Fibroblast of skin of left biceps (primary cell): ENCODE data around the gene FRMD4A.
"Not testable (repeated sequence)": the region's sequence is repeated elsewhere in the genome, so short reads cannot be mapped to it uniquely, and the experiment has no call there.

Experiments used
- DNase-seq, 2 experiments: peaks; one replicate each; pipeline ENCODE4 v3.0.0-alpha.2; 2013; ENCODE audit warnings: low read depth in 2 of 2

The FRMD4A gene

DNA sequence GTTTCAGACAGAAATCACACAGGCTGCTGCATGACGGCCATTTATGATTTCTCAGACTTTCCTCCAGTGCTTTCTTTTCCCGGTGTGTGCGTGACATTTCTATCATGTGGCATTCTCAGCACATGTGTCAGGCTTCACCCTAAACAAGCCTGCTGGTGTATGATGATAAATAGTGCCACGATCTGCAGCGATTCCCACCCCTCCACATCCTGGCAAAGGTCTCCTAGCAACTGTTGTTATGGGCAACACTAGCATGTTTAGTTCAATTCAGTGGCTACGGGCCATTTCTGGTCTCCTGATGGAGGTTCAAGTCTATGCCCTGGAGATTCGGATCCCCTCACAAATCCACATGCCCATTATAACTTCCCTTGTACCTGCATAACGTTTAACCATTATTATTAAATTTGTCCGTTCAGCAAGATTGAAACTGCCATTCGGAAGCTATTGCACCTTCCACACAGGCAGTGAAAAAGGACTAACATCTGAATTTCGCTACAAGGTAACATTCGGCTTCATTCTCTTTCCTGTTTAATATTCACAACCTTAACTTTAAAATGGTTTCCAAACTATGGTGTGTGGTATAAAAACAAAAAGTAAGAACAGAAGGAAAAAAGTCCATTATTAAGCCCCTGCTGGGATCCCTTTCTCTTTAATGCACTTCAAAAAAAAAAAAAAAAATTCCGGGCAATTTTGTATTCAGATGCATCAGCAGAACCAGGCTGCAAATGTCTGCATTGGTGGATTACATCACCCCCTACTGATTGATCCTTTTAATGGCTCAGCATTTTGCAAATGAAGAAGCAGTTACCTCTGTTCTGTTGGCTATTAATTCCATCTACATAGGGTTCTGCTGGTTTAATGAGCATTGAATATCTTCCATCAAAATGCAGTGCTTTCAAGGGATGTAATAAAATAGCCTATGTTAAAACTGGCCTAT, 90.2 kb downstream of the FRMD4A start:
- no peak for DNase-seq

DNA sequence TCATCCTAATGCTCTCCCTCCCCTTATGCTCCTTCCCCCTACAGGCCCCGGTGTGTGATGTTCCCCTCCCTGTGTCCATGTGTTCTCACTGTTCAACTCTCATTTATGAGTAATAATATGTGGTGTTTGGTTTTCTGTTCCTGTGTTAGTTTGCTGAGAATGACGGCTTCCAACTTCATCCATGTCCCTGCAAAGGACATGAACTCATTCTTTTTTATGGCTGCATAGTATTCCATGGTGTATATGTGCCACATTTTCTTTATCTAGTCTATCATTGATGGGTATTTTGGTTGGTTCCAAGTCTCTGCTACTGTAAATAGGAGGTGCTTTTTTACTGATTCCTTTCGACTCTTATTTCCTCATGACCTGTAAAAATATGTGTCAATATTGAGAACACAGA, 92.1 kb downstream of the FRMD4A start:
- not testable (repeated sequence) for DNase-seq

- DNase-seq = no peak
These were observed 94.4 kb downstream of the FRMD4A start for GRCh38 chr10:14236341-14236740.

GRCh38 chr10:14235566-14236195, 95.0 kb downstream of the FRMD4A start:
- DNase-seq = no peak

DNA sequence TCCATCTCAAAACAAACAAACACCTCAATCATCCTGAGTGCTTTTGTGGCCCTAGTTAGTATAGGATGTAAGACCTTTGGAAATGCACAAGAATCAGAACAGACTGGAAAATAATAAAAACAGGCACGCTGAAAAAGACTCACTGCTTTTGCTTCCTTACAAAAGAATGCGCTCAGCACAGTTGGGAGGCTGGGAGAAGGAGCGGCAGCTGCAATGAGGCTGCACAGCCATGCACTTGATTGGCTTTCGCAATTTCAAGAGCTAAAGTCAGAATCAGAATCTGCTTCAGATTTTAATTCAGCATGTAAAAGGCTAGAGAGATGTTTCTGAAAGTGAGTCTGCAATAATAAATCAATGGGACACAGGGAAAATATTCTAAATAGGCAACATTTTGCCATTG, 97.2 kb downstream of the FRMD4A start:
- no peak for DNase-seq

DNA sequence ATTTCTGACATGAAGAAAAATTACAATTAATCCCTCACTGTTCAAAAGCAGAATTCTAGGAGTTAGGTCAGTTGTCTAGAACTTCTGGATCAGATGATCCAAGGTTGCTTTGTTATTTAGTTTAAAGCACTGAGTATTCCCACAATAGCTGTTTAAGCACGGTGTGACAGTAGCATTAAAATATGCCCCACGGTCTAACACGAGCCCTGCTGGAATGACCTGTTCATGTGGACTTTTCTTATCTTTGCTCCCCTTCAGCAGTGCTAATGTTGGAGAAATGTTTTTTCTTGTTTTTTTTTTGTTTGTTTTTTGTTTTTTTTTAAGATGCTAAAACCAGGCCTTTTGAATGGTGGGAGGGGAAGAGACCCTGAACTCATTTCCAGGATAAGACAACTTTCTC, 101.9 kb downstream of the FRMD4A start:
- DNase-seq = not testable (repeated sequence)

GRCh38 chr10:14225379-14225778, 105.3 kb downstream of the FRMD4A start:
- no peak for DNase-seq

GRCh38 chr10:14220026-14220425, 110.7 kb downstream of the FRMD4A start:
- no peak for DNase-seq

- no peak for DNase-seq
These were observed 111.3 kb downstream of the FRMD4A start for GRCh38 chr10:14219411-14219810.

DNA sequence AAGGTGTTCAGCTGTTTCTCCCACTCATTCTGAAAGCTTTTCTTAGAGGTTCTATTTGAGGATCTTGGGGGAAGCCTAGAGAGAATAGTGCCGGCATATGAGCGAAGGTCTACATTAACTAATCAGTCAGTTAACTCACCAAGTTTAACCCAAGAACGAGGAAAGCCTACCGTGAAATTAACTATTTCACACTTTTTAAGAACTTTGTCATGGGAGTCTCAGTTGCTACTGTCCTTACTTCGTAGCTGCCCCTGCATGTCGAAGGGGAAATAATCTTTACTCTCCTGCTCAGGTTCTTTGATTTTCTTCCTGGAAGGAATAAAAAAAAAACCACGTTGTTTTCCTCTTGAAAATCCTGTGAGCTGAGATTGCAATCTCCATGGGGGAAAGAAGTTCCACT, 115.1 kb downstream of the FRMD4A start:
- DNase-seq = no peak

DNA sequence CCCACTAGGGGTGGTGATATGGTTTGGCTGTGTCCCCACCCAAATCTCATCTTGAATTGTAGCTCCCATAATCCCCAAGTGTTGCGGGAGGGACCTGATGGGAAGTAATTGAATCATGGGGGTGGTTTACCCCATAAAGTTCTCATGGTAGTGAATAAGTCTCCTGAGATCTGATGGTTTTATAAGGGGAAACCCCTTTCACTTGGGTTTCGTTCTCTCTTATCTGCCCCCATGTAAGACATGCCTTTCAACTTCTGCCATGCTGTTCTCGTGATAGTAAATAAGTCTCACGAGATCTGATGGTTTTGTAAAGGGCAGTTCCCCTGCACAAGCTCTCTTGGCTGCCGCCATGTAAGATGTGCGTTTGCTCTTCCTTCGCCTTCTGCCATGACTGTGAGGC, 117.0 kb downstream of the FRMD4A start:
- DNase-seq = not testable (repeated sequence)

- no peak for DNase-seq
These were observed 119.1 kb downstream of the FRMD4A start for GRCh38 chr10:14211610-14212009.

DNA sequence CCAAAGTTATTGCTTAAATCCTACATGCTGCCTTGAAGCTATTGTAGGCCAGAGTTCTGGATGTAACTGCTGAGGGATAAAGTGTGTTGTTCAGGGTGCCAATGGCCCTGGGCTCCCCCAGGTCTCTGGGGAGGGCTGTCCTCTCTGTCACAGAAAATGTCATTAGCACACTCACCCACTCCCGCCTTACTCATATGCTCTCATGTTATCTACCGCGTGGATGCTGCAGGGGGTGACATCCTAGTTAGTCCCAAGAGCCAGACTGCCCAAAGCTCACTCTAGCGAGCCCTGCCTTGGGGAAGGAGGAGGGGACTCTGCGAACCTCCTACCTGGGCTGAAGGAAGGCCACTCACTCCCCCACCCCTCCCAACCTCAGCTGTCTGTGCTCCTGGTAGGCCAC, 122.5 kb downstream of the FRMD4A start:
- DNase-seq = no peak

DNA sequence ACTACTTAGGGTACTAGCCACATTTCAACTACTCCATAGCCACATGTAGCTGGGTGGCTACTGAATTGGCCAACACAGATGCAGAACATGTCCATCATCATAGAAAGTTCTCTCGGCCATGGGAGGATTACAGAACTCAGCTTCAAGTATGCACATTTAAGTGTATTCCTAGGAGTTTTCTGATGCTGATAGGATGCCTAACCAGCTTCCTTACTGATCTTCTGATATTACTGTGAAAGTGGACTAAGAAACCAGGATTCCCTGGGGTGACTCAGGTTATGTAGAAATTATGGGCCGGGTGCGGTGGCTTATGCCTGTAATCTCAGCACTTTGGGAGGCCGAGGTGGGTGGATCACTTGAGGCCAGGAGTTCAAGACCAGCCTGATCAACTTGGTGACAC, 125.5 kb downstream of the FRMD4A start:
- DNase-seq = no peak

- DNase-seq = no peak
These were observed 129.8 kb downstream of the FRMD4A start for GRCh38 chr10:14200698-14201544.

GRCh38 chr10:14199098-14199497, 131.6 kb downstream of the FRMD4A start:
- not testable (repeated sequence) for DNase-seq

GRCh38 chr10:14198078-14198477, 132.6 kb downstream of the FRMD4A start:
- DNase-seq = no peak

- no peak for DNase-seq
These were observed 134.6 kb downstream of the FRMD4A start for GRCh38 chr10:14196113-14196512.

GRCh38 chr10:14195433-14195832, 135.3 kb downstream of the FRMD4A start:
- no peak for DNase-seq

- DNase-seq = no peak
These were observed 138.0 kb downstream of the FRMD4A start for GRCh38 chr10:14192746-14193145.

- DNase-seq = no peak
These were observed 138.9 kb downstream of the FRMD4A start for GRCh38 chr10:14191871-14192270.

GRCh38 chr10:14191407-14191806, 139.3 kb downstream of the FRMD4A start:
- no peak for DNase-seq
